RPMI7951 (cell line): ENCODE data around the gene IGFBP2. TPM values are rescaled to one million over a fixed set of nuclear protein-coding genes. Genes with fewer than 3 reads are reported as not detected.
"Not testable (repeated sequence)": the region's sequence is repeated elsewhere in the genome, so short reads cannot be mapped to it uniquely, and the experiment has no call there.

ENCODE experiments used
- DNase-seq: peaks from one replicate; pipeline ENCODE4 v3.0.0-alpha.2; 2012; ENCODE audit warnings: low read depth
- total RNA-seq: library from RNA; depleted of rRNA; stranded (reverse); fragments of >200 nt; shearing (Covaris generic); gene quantifications from 2 replicates; pipeline ENCODE4 v1.2.3, GENCODE V29; 2014; rRNA removed

The IGFBP2 gene
- total RNA-seq, result 3.5 and 6.4 TPM in 2 replicates

- DNase-seq, result no peak
These were observed at the start of gene IGFBP2 for GRCh38 chr2:216632952-216633615. IGFBP2 (plus strand) TSS chr2:216633420; CDS start chr2:216633524, 104 bp downstream.

- DNase-seq, result no peak
These were observed 49.6 kb upstream of the IGFBP2 start for GRCh38 chr2:216583606-216584005.

- no peak for DNase-seq
These were observed 49.1 kb upstream of the IGFBP2 start for GRCh38 chr2:216584112-216584511.

- DNase-seq, result no peak
These were observed 47.8 kb upstream of the IGFBP2 start for GRCh38 chr2:216585441-216585840.

- DNase-seq, result no peak
These were observed 44.1 kb upstream of the IGFBP2 start for GRCh38 chr2:216588861-216589710.

GRCh38 chr2:216589791-216590190 lies 43.4 kb upstream of the IGFBP2 start:
- no peak for DNase-seq

- DNase-seq, result peak; percentile 62
These were observed 42.4 kb upstream of the IGFBP2 start for GRCh38 chr2:216590780-216591179.

GRCh38 chr2:216591480-216591879 lies 41.7 kb upstream of the IGFBP2 start:
- no peak for DNase-seq

GRCh38 chr2:216594081-216594480 lies 39.1 kb upstream of the IGFBP2 start:
- DNase-seq, result no peak

- peak; percentile 88 for DNase-seq
These were observed 36.8 kb upstream of the IGFBP2 start for GRCh38 chr2:216596236-216596979.

GRCh38 chr2:216596980-216597509 lies 36.2 kb upstream of the IGFBP2 start:
- peak; percentile 77 for DNase-seq

- DNase-seq, result not testable (repeated sequence)
These were observed 35.4 kb upstream of the IGFBP2 start for GRCh38 chr2:216597825-216598224.

- DNase-seq, result no peak
These were observed 31.4 kb upstream of the IGFBP2 start for GRCh38 chr2:216601632-216602409.

GRCh38 chr2:216603010-216603883 lies 30.0 kb upstream of the IGFBP2 start:
- DNase-seq, result no peak

GRCh38 chr2:216603884-216604245 lies 29.4 kb upstream of the IGFBP2 start:
- DNase-seq, result no peak

- no peak for DNase-seq
These were observed 28.8 kb upstream of the IGFBP2 start for GRCh38 chr2:216604458-216604857.

- DNase-seq, result no peak
These were observed 26.5 kb upstream of the IGFBP2 start for GRCh38 chr2:216606551-216607276.

GRCh38 chr2:216607277-216607560 lies 26.0 kb upstream of the IGFBP2 start:
- DNase-seq, result no peak

- no peak for DNase-seq
These were observed 24.7 kb upstream of the IGFBP2 start for GRCh38 chr2:216608525-216608924.
